AG04449 (cell line): ENCODE data around the gene BAZ2B.

Experiments used
- CTCF ChIA-PET: fragments of 350-600 bp; formaldehyde crosslinking; extraction: SDS; loops from one replicate; lab custom pipeline; 2021; ENCODE audit warnings: antibody characterized with exemption; lab: Yijun Ruan, JAX
- POLR2A ChIA-PET: fragments of 400-600, 350-600 bp; formaldehyde crosslinking; extraction: SDS; loops from one replicate; lab custom pipeline; 2020; ENCODE audit warnings: antibody characterized with exemption, inconsistent platforms; lab: Yijun Ruan, JAX
- DNase-seq: peaks from one replicate; pipeline ENCODE4 v3.0.0-alpha.2; 2010; ENCODE audit warnings: low read depth, low spot score
- H3K4me3 ChIP-seq: 2 replicates; pipeline ENCODE4 v1.5.1; 2011; ENCODE audit warnings: low read depth, mild to moderate bottlenecking, control low read depth, low read length
- TF ChIP-seq, protein P1 (sequence below): IDR thresholded peaks from one replicate; pipeline ENCODE4 v1.5.1; 2011; ENCODE audit warnings: mild to moderate bottlenecking, moderate library complexity, low read length, control low read depth, inconsistent platforms; ENCODE audit not compliant: insufficient read depth; ENCODE audit errors: missing control alignments

BAZ2B gene

DNA sequence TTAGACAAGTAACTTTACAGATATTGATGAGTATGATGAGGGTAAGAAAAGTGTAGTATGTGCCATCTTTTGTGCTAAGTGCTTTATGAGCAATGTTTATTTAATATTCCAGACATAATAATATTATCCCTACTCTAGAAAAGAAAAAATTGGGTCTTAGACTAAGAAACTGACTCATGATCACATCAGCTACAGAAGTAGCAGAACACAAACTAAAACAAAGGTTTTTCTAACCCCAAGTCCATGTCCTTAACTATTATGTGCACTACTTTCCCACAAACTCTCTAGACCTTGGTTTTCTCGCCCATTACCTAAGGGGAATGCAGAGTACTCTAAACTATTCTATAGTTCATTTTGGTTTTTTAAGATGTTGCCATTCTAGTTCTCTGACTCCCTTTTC lies 64.5 kb downstream of the BAZ2B start:
- ChIA-PET POLR2A (no interaction called here), CTCF (no interaction called here)
- TF ChIP-seq, protein P1, sequence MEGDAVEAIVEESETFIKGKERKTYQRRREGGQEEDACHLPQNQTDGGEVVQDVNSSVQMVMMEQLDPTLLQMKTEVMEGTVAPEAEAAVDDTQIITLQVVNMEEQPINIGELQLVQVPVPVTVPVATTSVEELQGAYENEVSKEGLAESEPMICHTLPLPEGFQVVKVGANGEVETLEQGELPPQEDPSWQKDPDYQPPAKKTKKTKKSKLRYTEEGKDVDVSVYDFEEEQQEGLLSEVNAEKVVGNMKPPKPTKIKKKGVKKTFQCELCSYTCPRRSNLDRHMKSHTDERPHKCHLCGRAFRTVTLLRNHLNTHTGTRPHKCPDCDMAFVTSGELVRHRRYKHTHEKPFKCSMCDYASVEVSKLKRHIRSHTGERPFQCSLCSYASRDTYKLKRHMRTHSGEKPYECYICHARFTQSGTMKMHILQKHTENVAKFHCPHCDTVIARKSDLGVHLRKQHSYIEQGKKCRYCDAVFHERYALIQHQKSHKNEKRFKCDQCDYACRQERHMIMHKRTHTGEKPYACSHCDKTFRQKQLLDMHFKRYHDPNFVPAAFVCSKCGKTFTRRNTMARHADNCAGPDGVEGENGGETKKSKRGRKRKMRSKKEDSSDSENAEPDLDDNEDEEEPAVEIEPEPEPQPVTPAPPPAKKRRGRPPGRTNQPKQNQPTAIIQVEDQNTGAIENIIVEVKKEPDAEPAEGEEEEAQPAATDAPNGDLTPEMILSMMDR = no peak
- no peak for DNase-seq
- no peak overlapping the region for H3K4me3 ChIP-seq

DNA sequence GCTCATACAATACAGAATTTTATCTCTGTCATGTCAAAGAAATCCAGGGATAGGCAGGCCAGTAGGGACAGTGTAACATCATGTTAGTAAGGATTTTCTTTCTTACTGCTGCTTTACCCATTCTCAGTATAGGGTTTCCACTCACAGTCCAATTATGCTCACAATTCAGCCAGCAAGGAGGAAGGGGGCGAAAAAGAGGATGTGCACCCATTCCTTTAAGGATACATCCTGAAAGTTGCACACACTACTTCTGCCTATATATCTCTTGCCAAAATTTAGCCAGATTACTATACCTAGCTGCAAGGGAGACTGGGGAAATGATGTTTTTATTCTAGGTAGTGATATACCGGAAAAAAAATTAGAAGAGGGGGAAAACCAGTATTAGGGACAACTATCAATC lies 66.1 kb downstream of the BAZ2B start:
- TF ChIP-seq, protein P1 = no peak
- POLR2A ChIA-PET = no interaction called here
- H3K4me3 ChIP-seq = no peak overlapping the region
- CTCF ChIA-PET = no interaction called here
- DNase-seq = no peak

DNA sequence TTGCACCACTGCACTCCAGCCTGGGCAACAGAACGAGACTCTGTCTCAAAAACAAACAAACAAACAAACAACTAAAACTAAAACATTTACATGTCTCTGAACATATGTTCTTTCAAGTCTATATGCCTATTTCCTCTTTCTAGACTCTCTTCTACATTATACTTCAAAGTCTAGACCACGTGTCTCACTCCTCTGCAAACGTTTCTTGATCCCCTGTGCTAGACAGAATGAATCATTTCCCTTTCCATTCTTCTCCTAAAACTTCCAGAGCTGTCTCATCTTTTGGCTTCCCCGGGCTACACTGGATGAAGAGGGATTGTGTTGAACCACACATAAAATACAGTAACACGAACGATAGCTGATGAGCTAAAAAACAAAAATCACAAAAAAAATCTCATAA lies 67.1 kb downstream of the BAZ2B start:
- POLR2A ChIA-PET = interaction anchor here (0.8 kb wide), 1 partner anchor 66 kb away, joined by 3 read pairs; no protein-coding TSS in a partner anchor
- CTCF ChIA-PET = no interaction called here
- no peak for DNase-seq
- H3K4me3 ChIP-seq = no peak overlapping the region
- TF ChIP-seq, protein P1 = no peak

DNA sequence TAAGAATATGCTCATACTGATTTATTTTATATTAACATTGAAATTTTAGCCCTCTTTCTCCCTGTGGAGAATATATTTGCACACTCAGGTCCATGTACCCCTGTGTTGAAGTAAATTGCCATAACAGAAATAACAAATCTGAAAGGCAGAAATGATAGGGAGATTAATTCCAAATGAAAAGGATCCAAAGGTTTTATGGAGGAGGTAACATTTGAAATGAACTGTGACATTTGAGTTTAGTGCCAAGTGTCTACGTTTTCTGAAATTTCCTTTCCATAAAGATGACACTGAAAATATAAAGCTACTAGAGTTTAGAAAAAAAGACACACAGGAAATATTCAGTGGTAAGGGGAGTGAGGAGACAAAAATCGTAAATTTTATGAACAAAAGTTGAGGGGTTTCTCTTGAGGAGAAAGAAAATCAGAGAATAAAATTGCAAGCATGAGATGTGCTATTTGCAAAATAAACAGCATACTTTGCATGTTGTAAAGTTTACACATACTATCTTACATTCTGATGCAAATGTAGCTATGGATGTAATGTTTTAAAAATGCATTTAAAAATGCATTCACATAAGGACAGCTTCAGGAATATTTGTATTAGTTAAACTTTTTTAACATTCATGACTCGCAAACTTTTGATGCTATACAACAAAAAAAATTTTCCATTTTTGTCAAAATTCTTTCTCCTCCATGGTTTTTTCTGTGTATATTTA lies 69.5 kb downstream of the BAZ2B start:
- no peak for DNase-seq
- POLR2A ChIA-PET = no interaction called here
- CTCF ChIA-PET = no interaction called here
- no peak overlapping the region for H3K4me3 ChIP-seq
- TF ChIP-seq, protein P1 = no peak

DNA sequence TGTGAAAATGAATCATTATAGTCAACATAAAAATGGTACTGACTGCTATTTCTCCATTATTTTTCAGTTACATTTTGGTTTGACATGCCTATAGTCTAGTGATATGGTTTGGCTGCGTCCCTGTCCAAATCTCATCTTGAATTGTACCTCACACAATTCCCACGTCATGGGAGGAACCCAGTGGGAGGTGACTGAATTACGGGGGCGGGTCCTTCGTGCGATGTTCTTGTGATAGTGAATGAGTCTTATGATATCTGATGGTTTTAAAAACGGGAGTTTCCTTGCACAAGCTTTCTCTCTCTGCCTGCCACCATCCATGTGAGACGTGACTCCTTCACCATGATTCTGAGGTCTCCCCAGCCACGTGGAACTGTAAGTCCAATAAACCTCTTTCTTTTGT lies 70.3 kb downstream of the BAZ2B start:
- H3K4me3 ChIP-seq = no peak overlapping the region
- no peak for DNase-seq
- TF ChIP-seq, protein P1 = no peak
- POLR2A ChIA-PET = no interaction called here
- CTCF ChIA-PET = interaction anchor here (0.6 kb wide), 1 partner anchor 410 kb away, joined by 3 read pairs; no protein-coding TSS in a partner anchor

DNA sequence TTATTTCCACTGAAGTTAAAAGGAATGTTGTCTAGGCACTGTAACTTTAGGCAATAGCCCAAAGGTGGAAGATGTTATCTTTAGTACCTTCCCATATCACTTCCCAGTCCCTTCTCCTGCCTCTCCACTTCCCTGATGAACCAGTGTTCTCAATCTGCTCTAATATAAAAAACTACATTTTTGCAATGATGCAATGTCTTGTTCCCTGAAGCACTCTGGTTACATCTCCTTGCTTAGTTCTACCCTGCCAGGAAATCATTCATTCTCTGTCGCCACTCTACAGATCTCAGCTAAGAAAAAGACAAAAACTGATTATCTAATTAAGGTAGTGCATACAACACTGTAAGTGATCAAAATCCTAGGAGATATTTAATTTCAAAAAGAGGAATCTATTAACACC lies 71.3 kb downstream of the BAZ2B start:
- DNase-seq = no peak
- TF ChIP-seq, protein P1 = no peak
- CTCF ChIA-PET = interaction anchor here (1.3 kb wide), 1 partner anchor 26 kb away, joined by 3 read pairs; no protein-coding TSS in a partner anchor
- POLR2A ChIA-PET = no interaction called here
- H3K4me3 ChIP-seq = no peak overlapping the region
